ENCODE measurements around the gene GRM8.

GRCh38 chr7:127207230-127207629 is 45.5 kb downstream of the GRM8 start:
- TF ChIP-seq EP300 (IDR thresholded peaks at IDR 0.05; ENCODE audit: borderline replicate concordance): no peak
- no peak for TF ChIP-seq EGR1 (IDR thresholded peaks at IDR 0.05)
- no peak for TF ChIP-seq YY1 (IDR thresholded peaks at IDR 0.05; ENCODE audit: low read depth)
- no peak for TF ChIP-seq TCF12 (IDR thresholded peaks at IDR 0.05; ENCODE audit: low read depth)
- no peak for TF ChIP-seq TAF1 (IDR thresholded peaks at IDR 0.05; ENCODE audit: low read depth)

Data from Ishikawa (cell line).